H54 (cell line): ENCODE measurements around the gene PEX11A.
A peak's percentile ranks its signal among the peaks of the same experiment; 100 is the strongest.

Experiments used
- DNase-seq: peaks from one replicate; pipeline ENCODE4 v3.0.0; 2011; ENCODE audit warnings: low spot score, mixed read lengths; ENCODE audit not compliant: insufficient read length
- FAIRE-seq: peaks from 3 replicates; lab custom pipeline; 2011; peaks lifted over from hg19 to GRCh38; lab: Jason Lieb, UNC
- POLR2A ChIP-seq: IDR thresholded peaks from 2 replicates; pipeline ENCODE4 v1.6.1; 2011; ENCODE audit warnings: low read depth, mild to moderate bottlenecking, low read length

The PEX11A gene

GRCh38 chr15:89669941-89670340 lies 20.6 kb downstream of the PEX11A start:
- FAIRE-seq (no peak), DNase-seq (no peak)
- no peak for TF ChIP-seq POLR2A

- no peak for TF ChIP-seq POLR2A
- DNase-seq (no peak), FAIRE-seq (no peak)
Measured at GRCh38 chr15:89669309-89669865, 21.2 kb downstream of the PEX11A start.

- no peak for TF ChIP-seq POLR2A
- FAIRE-seq (no peak), DNase-seq (no peak)
Measured at GRCh38 chr15:89668171-89668570, 22.4 kb downstream of the PEX11A start.

GRCh38 chr15:89667706-89667960 lies 22.9 kb downstream of the PEX11A start:
- no peak for TF ChIP-seq POLR2A
- no peak for FAIRE-seq
- no peak for DNase-seq

- no peak for TF ChIP-seq POLR2A
- no peak for FAIRE-seq
- no peak for DNase-seq
Measured at GRCh38 chr15:89666858-89667705, 23.5 kb downstream of the PEX11A start.

GRCh38 chr15:89666184-89666857 lies 24.2 kb downstream of the PEX11A start:
- FAIRE-seq, result no peak
- no peak for DNase-seq
- no peak for TF ChIP-seq POLR2A

- DNase-seq, result no peak
- FAIRE-seq, result no peak
- TF ChIP-seq POLR2A, result no peak
Measured at GRCh38 chr15:89665449-89666181, 24.9 kb downstream of the PEX11A start.

GRCh38 chr15:89664441-89665350 lies 25.9 kb downstream of the PEX11A start:
- FAIRE-seq, result no peak
- no peak for DNase-seq
- no peak for TF ChIP-seq POLR2A

GRCh38 chr15:89662893-89663626 lies 27.5 kb downstream of the PEX11A start:
- TF ChIP-seq POLR2A, result peak; percentile 81
- DNase-seq, result peak; percentile 92
- peak; percentile 15 for FAIRE-seq

GRCh38 chr15:89660556-89660955 lies 30.0 kb downstream of the PEX11A start:
- TF ChIP-seq POLR2A, result no peak
- FAIRE-seq, result no peak

GRCh38 chr15:89659295-89659694 lies 31.3 kb downstream of the PEX11A start:
- TF ChIP-seq POLR2A, result no peak
- DNase-seq (no peak), FAIRE-seq (no peak)

More at GRCh38 chr15:89660556-89660955, 30.0 kb downstream of the PEX11A start:
- DNase-seq, result no peak

- TF ChIP-seq POLR2A, result no peak
- DNase-seq (no peak), FAIRE-seq (no peak)
Measured at GRCh38 chr15:89657686-89658200, 32.8 kb downstream of the PEX11A start.
